GM23338 (cell line): ENCODE measurements around the gene EIF3L. TPM values are rescaled to one million over a fixed set of nuclear protein-coding genes. Genes with fewer than 3 reads are reported as not detected.

Experiments used
- ATAC-seq: fragments of 200-7000 bp; cut with Tn5 transposase; 3 replicates; pipeline ENCODE4 v1.9.1; 2020
- DNase-seq: peaks from one replicate; pipeline ENCODE4 v3.0.0-alpha.2; 2015; ENCODE audit warnings: low spot score
- H2AFZ ChIP-seq: fragments of 200-600 bp; sonication (generic); 2 replicates; pipeline ENCODE4 v1.8.0; 2016; ENCODE audit warnings: antibody characterized with exemption, mild to moderate bottlenecking, moderate library complexity
- H3F3A ChIP-seq: fragments of 200-600 bp; sonication (generic); replicated peaks from 2 replicates; pipeline ENCODE4 v1.8.0; 2017; ENCODE audit warnings: antibody characterized with exemption, mixed run types, low read depth
- H3K27ac ChIP-seq: fragments of 200-600 bp; sonication (generic); 2 replicates; pipeline ENCODE4 v1.6.1; 2016; ENCODE audit warnings: low read depth
- H3K27me3 ChIP-seq: fragments of 200-600 bp; sonication (generic); 2 replicates; pipeline ENCODE4 v1.8.0; 2016; ENCODE audit warnings: mild to moderate bottlenecking, mixed run types, moderate library complexity; ENCODE audit not compliant: insufficient read depth
- H3K36me3 ChIP-seq: fragments of 200-600 bp; sonication (generic); 2 replicates; pipeline ENCODE4 v1.8.0; 2016; ENCODE audit warnings: mild to moderate bottlenecking; ENCODE audit not compliant: insufficient read depth
- H3K4me1 ChIP-seq: fragments of 200-600 bp; sonication (generic); 2 replicates; pipeline ENCODE4 v1.8.0; 2016; ENCODE audit warnings: mild to moderate bottlenecking, moderate library complexity; ENCODE audit not compliant: insufficient read depth
- H3K4me2 ChIP-seq: fragments of 200-600 bp; sonication (generic); 2 replicates; pipeline ENCODE4 v1.7.1; 2017; ENCODE audit warnings: mixed run types
- H3K4me3 ChIP-seq: fragments of 200-600 bp; sonication (generic); 2 replicates; pipeline ENCODE4 v1.6.1; 2016; ENCODE audit warnings: mixed run types
- H3K79me2 ChIP-seq: fragments of 200-600 bp; sonication (generic); replicated peaks from 2 replicates; pipeline ENCODE4 v1.8.0; 2017; ENCODE audit warnings: mild to moderate bottlenecking; ENCODE audit not compliant: insufficient read depth
- H3K9me2 ChIP-seq: fragments of 200-600 bp; sonication (generic); 2 replicates; pipeline ENCODE4 v1.8.0; 2017; ENCODE audit not compliant: insufficient read depth
- H4K20me1 ChIP-seq: fragments of 200-600 bp; sonication (generic); replicated peaks from 2 replicates; pipeline ENCODE4 v1.8.0; 2017; ENCODE audit warnings: mild to moderate bottlenecking; ENCODE audit not compliant: insufficient read depth
- H3K27ac Mint-ChIP-seq: 2 replicates; pipeline ENCODE4 v1.8.0; 2020; ENCODE audit warnings: inconsistent platforms, mild to moderate bottlenecking, moderate library complexity, mixed read lengths
- H3K27me3 Mint-ChIP-seq: 3 replicates; pipeline ENCODE4 v1.8.0; 2022; ENCODE audit warnings: low read depth, mild to moderate bottlenecking, moderate library complexity, mixed read lengths, inconsistent platforms; ENCODE audit not compliant: insufficient read depth, poor library complexity
- H3K36me3 Mint-ChIP-seq: 3 replicates; pipeline ENCODE4 v1.8.0; 2021; ENCODE audit warnings: low read depth, mild to moderate bottlenecking, inconsistent platforms, moderate library complexity, mixed read lengths
- H3K4me1 Mint-ChIP-seq: 3 replicates; pipeline ENCODE4 v1.8.0; 2020; ENCODE audit warnings: mild to moderate bottlenecking, inconsistent platforms, mixed read lengths
- H3K4me3 Mint-ChIP-seq: 3 replicates; pipeline ENCODE4 v1.8.0; 2021; ENCODE audit warnings: moderate library complexity, mild to moderate bottlenecking, inconsistent platforms, mixed read lengths
- H3K9me3 Mint-ChIP-seq: 3 replicates; pipeline ENCODE4 v1.8.0; 2020; ENCODE audit warnings: moderate library complexity, mild to moderate bottlenecking, inconsistent platforms, mixed read lengths
- CREB1 ChIP-seq: fragments of 250-450 bp; sonication (Bioruptor Pico); IDR thresholded peaks from 2 replicates; pipeline ENCODE4 v1.5.0; 2020; ENCODE audit warnings: low read depth, mild to moderate bottlenecking, moderate library complexity
- CTCF ChIP-seq, 2 experiments: fragments of 200-600 bp in 1 of 2; sonication (generic) in 1 of 2; conservative IDR thresholded peaks; 2 replicates each; pipeline versions ENCODE4 v1.5.1 to v1.6.1; 2016 to 2017; ENCODE audit warnings: antibody characterized with exemption in 2 of 2, low read depth in 2 of 2, mild to moderate bottlenecking in 2 of 2, moderate library complexity in 1 of 2
- ETS1 ChIP-seq: IDR thresholded peaks from 2 replicates; pipeline ENCODE4 v1.6.1; 2016; ENCODE audit warnings: antibody characterized with exemption
- EZH2phosphoT487 ChIP-seq: fragments of 200-600 bp; sonication (generic); IDR thresholded peaks from one replicate; pipeline ENCODE4 v1.8.1; 2018; ENCODE audit warnings: antibody characterized with exemption; ENCODE audit not compliant: unreplicated experiment
- JUNB ChIP-seq: IDR thresholded peaks from one replicate; pipeline ENCODE4 v1.6.1; 2016; ENCODE audit warnings: antibody characterized with exemption; ENCODE audit not compliant: unreplicated experiment
- NANOG ChIP-seq: IDR thresholded peaks from 2 replicates; pipeline ENCODE4 v1.6.1; 2016; ENCODE audit warnings: antibody characterized with exemption, borderline replicate concordance
- POLR2AphosphoS5 ChIP-seq: IDR thresholded peaks from 2 replicates; pipeline ENCODE4 v1.6.1; 2016; ENCODE audit warnings: antibody characterized with exemption, low read depth
- REST ChIP-seq: IDR thresholded peaks from one replicate; pipeline ENCODE4 v1.6.1; 2018; ENCODE audit warnings: antibody characterized with exemption; ENCODE audit not compliant: unreplicated experiment
- STAT1 ChIP-seq: IDR thresholded peaks from one replicate; pipeline ENCODE4 v1.6.1; 2016; ENCODE audit warnings: antibody characterized with exemption; ENCODE audit not compliant: unreplicated experiment
- ZNF114 ChIP-seq: fragments of 250-450 bp; sonication (Bioruptor Pico); IDR thresholded peaks from 2 replicates; pipeline ENCODE4 v1.5.0; 2020; ENCODE audit warnings: mild to moderate bottlenecking, moderate library complexity
- polyA plus RNA-seq: library from polyadenylated mRNA; unstranded; fragments of >200 nt; fragmentation: Nextera tagmentation; extraction: Ambion mirVana; gene quantifications from 2 replicates; pipeline ENCODE4 v1.2.1, GENCODE V29; 2016
- total RNA-seq: library from RNA; depleted of rRNA; stranded (reverse); fragments of >200 nt; shearing (Covaris generic); gene quantifications from 2 replicates; pipeline ENCODE4 v1.2.3, GENCODE V29; 2014

EIF3L gene
- total and polyA plus RNA-seq, 2 experiments from 2014 or later = 430 to 459 TPM

GRCh38 chr22:37930952-37931440 is 81.8 kb downstream of the EIF3L start:
- no peak overlapping the region for H3K4me3 Mint-ChIP-seq
- H3K4me1 Mint-ChIP-seq = peaks cover 9% of the 10 kb centered on the region
- Histone ChIP-seq H3F3A (0 out of 2 replicates have a peak, but pooled peaks cover 7% of the 10 kb centered on the region), H2AFZ (no peak overlapping the region), H3K36me3 (no peaks in the 10 kb centered on the region), H3K27ac (no peak overlapping the region), H3K9me2 (no peaks in the 10 kb centered on the region), H3K4me1 (no peaks in the 10 kb centered on the region), H3K4me2 (no peak overlapping the region), H3K4me3 (no peak overlapping the region), H3K27me3 (no peaks in the 10 kb centered on the region), H4K20me1 (no peaks in the 10 kb centered on the region; the same call in 1 of the 2 replicates), H3K79me2 (no peaks in the 10 kb centered on the region)
- no peak for TF ChIP-seq JUNB
- no peak for TF ChIP-seq STAT1
- TF ChIP-seq NANOG = no peak
- H3K36me3 Mint-ChIP-seq = peaks cover 12% of the 10 kb centered on the region
- H3K27me3 Mint-ChIP-seq = peaks cover 8% of the 10 kb centered on the region
- DNase-seq (no peak), ATAC-seq (no peak)
- no peaks in the 10 kb centered on the region for H3K9me3 Mint-ChIP-seq
- no peak overlapping the region for H3K27ac Mint-ChIP-seq

GRCh38 chr22:37931893-37932389 is 82.7 kb downstream of the EIF3L start:
- Mint-ChIP-seq H3K27me3 (peaks cover 8% of the 10 kb centered on the region), H3K36me3 (peaks cover 17% of the 10 kb centered on the region), H3K27ac (no peak overlapping the region), H3K9me3 (no peaks in the 10 kb centered on the region), H3K4me1 (peaks cover 9% of the 10 kb centered on the region), H3K4me3 (no peak overlapping the region)
- H4K20me1 ChIP-seq = no peaks in the 10 kb centered on the region; the same call in 1 of the 2 replicates
- H3K27me3 ChIP-seq = no peaks in the 10 kb centered on the region
- ATAC-seq = no peak
- H3K4me3 ChIP-seq = no peak overlapping the region
- H3K9me2 ChIP-seq = no peaks in the 10 kb centered on the region
- 0 out of 2 replicates have a peak, but pooled peaks cover 7% of the 10 kb centered on the region for H3F3A ChIP-seq
- no peaks in the 10 kb centered on the region for H3K79me2 ChIP-seq
- no peaks in the 10 kb centered on the region for H3K36me3 ChIP-seq
- DNase-seq = no peak
- H3K4me2 ChIP-seq = no peak overlapping the region
- H2AFZ ChIP-seq = no peak overlapping the region
- H3K27ac ChIP-seq = no peak overlapping the region
- H3K4me1 ChIP-seq = no peaks in the 10 kb centered on the region
- TF ChIP-seq POLR2AphosphoS5 (no peak), NANOG (no peak), STAT1 (no peak), ZNF114 (CRISPR knock-in tag) (no peak), ETS1 (no peak), CTCF (conservative IDR thresholded peaks at IDR 0.05; ENCODE audit: low read depth in 2 of 2) (no peak), CREB1 (CRISPR knock-in tag) (no peak), JUNB (no peak), EZH2phosphoT487 (no peak), REST (no peak)
